Upper lobe of left lung (tissue), 6 donors: ENCODE measurements around the gene RIN3. TPM values are rescaled to one million over a fixed set of nuclear protein-coding genes. Genes with fewer than 3 reads are reported as not detected.

ENCODE experiments used
- ATAC-seq, 2 donors: fragments of 200-7000 bp; cut with Tn5 transposase; one replicate each; pipeline ENCODE4 v1.9.1; 2022; ENCODE audit warnings: mild to moderate bottlenecking in 2 of 2, moderate library complexity in 2 of 2; ENCODE audit not compliant: low FRiP score in 2 of 2
- DNase-seq, 2 donors: peaks; one replicate each; pipeline ENCODE4 v3.0.0-alpha.2; 2019 to 2020
- H3K27ac ChIP-seq, 4 donors: fragments of 200-600 bp; sonication (generic); one replicate each; pipeline ENCODE4 v1.5.1; 2016 to 2019
- H3K27me3 ChIP-seq, 4 donors: fragments of 200-600 bp; sonication (generic); one replicate each; pipeline ENCODE4 v1.5.1; 2017 to 2019
- H3K36me3 ChIP-seq, 4 donors: fragments of 200-600 bp; sonication (generic); one replicate each; pipeline ENCODE4 v1.5.1; 2016 to 2019
- H3K4me1 ChIP-seq, 4 donors: fragments of 200-600 bp; sonication (generic); one replicate each; pipeline ENCODE4 v1.5.1; 2018 to 2019
- H3K4me3 ChIP-seq, 4 donors: fragments of 200-600 bp; sonication (generic); one replicate each; pipeline ENCODE4 v1.5.1; 2017 to 2019; ENCODE audit warnings: mild to moderate bottlenecking in 2 of 4, moderate library complexity in 1 of 4
- H3K9me3 ChIP-seq, 4 donors: fragments of 200-600 bp; sonication (generic); one replicate each; pipeline ENCODE4 v1.5.1; 2018 to 2019
- EP300 ChIP-seq, 4 donors: sonication (generic); formaldehyde crosslinking; IDR thresholded peaks; one replicate each; pipeline ENCODE4 v1.5.1; 2017; ENCODE audit warnings: antibody characterized with exemption in 4 of 4, control low read depth in 2 of 4
- POLR2A ChIP-seq, 4 donors: fragments of 450-650 bp; IDR thresholded peaks; one replicate each; pipeline ENCODE4 v1.5.1; 2016 to 2017; ENCODE audit warnings: antibody characterized with exemption in 4 of 4, mild to moderate bottlenecking in 2 of 4
- POLR2AphosphoS5 ChIP-seq, 2 donors: sonication (generic); formaldehyde crosslinking; IDR thresholded peaks; one replicate each; pipeline ENCODE4 v1.5.1; 2017; ENCODE audit warnings: antibody characterized with exemption in 2 of 2
- WGBS, 2 donors: methylation state at CpG; one replicate each; pipeline ENCODE4 v1.1.5; 2017 to 2018; 5-methylcytosine and 5-hydroxymethylcytosine counted together
- total RNA-seq, 6 donors: library from RNA; depleted of rRNA in 4 of 6; stranded (reverse); fragments of >200 nt in 4 of 6; gene quantifications; one replicate each; pipeline versions ENCODE4 v1.1.0 to v1.2.1, GENCODE V29; 2016 to 2021
- TF ChIP-seq, protein P1 (sequence below), 6 experiments: fragments of 450-650 bp in 4 of 6; fragments of 200-600 bp in 2 of 6; sonication (generic) in 2 of 6; IDR thresholded peaks; one replicate each; pipeline ENCODE4 v1.5.1; 2016 to 2019; ENCODE audit warnings: antibody characterized with exemption in 6 of 6
- donor health status: DM: no; HTN: no; CAD: no; lungs with moderate emphysema.
- donor health status: DM: no; HTN: yes; CAD: no; lungs with severe emphysema.

Gene RIN3
- total RNA-seq, 6 donors from 2014 or later, result 19.0 to 88.0 (median 59.7) TPM

DNA sequence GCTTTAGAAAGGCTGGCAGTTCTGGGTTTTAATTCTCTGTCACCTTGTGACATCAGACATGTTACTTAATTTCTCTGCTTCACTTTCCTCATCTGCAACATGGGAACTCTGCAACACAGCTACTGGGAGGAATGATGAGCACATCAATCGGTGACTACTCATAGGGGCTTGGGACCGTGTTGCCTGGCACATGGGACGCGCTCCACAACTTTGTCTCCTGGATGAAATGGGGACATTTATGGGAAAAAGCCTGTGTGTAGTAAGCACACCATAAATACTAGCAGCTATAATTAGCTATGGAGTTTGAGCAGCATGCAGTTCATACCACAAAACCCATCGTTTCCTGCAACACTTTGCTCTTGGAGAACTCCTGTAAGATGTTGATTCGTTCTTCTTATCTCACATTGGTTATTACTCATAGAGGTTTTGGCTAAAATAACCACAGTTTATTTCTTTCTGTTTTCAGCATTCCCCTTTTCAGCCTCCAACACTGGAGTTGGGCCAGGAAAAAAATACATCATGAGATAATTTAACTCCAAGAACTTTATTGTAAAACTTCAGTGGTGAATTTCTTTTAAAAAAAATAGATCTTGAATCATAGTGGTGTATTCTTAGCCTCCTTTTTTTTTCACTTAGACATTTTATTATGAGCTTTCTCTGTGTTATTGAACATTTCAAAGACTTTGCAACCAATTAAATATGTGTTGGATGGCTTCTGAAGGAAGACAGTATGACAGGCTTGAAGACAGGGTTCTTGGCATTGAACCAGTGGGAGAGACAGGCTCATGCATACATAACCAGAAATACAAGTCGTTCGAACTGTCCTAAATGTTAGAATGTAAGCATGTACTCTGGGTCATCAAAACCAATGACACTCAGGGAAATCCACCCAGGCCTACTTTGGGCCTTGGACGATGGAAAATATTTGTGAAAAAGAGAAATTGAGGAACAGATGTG is 72.7 kb downstream of the RIN3 start:
- no peak overlapping the region for H3K4me3 ChIP-seq
- H3K27ac ChIP-seq, result peak overlapping the region in 3 of 4 donors; percentile 61 to 76 (median 67)
- H3K9me3 ChIP-seq, result no peaks in the 10 kb centered on the region
- WGBS, 2 donors, result 47 to 60% methylated on average over 9 of the region's 9 CpGs
- DNase-seq (no peak), ATAC-seq (peak in 1 of 2 donors; percentile 76)
- H3K27me3 ChIP-seq, result no peaks in the 10 kb centered on the region
- peaks cover 0 to 5% (median 2%) of the 10 kb centered on the region in 4 donors for H3K36me3 ChIP-seq
- peak in 1 of 4 donors; percentile 26 for TF ChIP-seq EP300 (IDR thresholded peaks at IDR 0.05)
- TF ChIP-seq POLR2A (IDR thresholded peaks at IDR 0.05), result no peak
- TF ChIP-seq, protein P1, sequence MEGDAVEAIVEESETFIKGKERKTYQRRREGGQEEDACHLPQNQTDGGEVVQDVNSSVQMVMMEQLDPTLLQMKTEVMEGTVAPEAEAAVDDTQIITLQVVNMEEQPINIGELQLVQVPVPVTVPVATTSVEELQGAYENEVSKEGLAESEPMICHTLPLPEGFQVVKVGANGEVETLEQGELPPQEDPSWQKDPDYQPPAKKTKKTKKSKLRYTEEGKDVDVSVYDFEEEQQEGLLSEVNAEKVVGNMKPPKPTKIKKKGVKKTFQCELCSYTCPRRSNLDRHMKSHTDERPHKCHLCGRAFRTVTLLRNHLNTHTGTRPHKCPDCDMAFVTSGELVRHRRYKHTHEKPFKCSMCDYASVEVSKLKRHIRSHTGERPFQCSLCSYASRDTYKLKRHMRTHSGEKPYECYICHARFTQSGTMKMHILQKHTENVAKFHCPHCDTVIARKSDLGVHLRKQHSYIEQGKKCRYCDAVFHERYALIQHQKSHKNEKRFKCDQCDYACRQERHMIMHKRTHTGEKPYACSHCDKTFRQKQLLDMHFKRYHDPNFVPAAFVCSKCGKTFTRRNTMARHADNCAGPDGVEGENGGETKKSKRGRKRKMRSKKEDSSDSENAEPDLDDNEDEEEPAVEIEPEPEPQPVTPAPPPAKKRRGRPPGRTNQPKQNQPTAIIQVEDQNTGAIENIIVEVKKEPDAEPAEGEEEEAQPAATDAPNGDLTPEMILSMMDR (IDR thresholded peaks at IDR 0.05), result no peak
- peak in 1 of 2 donors; percentile 61 for TF ChIP-seq POLR2AphosphoS5 (IDR thresholded peaks at IDR 0.05)
- peaks cover 22 to 40% (median 24%) of the 10 kb centered on the region in 4 donors for H3K4me1 ChIP-seq

DNA sequence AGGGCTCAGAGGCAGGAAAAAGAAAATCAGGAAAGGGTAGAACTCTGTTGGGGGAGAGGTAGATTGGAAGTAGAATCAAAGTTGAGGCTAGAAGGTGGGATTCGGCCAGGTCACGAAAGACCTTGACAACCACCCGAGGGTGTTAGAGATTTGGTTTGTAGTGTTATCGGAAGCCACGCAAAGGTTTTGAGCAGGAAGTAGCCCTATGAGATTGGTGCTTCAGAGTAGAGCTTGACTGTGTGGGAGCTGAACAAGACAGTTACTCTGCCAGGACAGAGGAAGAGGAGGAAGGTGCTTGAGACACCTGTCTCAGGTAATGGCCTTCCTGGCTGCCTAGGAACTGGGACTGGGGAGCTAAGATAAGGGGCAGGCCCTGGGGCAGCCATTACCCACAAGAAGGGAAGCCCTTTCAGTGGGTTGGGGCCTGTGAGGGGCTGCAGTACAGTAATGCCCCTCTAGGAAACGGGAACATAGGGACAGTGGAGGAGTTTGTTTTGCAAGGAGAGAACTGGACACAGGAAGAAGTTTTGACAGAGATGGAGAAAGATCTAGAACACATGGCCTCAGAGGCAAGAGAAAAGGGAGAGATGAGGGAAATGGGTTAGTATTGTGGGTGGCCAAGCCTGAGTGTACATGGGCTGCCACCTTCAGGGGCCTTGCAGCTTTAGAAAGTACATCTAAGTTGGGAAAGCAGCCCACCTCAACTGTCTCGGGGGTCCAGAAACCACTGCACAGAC is 73.5 kb downstream of the RIN3 start:
- ATAC-seq, result no peak
- Histone ChIP-seq H3K27me3 (no peaks in the 10 kb centered on the region), H3K36me3 (peaks cover 0 to 5% (median 2%) of the 10 kb centered on the region in 4 donors), H3K4me1 (peaks cover 22 to 40% (median 24%) of the 10 kb centered on the region in 4 donors), H3K9me3 (no peaks in the 10 kb centered on the region), H3K4me3 (no peak overlapping the region), H3K27ac (peak overlapping the region in 3 of 4 donors; percentile 61 to 76 (median 67))
- TF ChIP-seq, protein P1 (IDR thresholded peaks at IDR 0.05), result no peak
- TF ChIP-seq POLR2A (IDR thresholded peaks at IDR 0.05) (no peak), EP300 (IDR thresholded peaks at IDR 0.05) (no peak), POLR2AphosphoS5 (IDR thresholded peaks at IDR 0.05) (no peak)
- WGBS, 2 donors, result 66 to 74% methylated on average over 7 of the region's 7 CpGs
- no peak for DNase-seq

DNA sequence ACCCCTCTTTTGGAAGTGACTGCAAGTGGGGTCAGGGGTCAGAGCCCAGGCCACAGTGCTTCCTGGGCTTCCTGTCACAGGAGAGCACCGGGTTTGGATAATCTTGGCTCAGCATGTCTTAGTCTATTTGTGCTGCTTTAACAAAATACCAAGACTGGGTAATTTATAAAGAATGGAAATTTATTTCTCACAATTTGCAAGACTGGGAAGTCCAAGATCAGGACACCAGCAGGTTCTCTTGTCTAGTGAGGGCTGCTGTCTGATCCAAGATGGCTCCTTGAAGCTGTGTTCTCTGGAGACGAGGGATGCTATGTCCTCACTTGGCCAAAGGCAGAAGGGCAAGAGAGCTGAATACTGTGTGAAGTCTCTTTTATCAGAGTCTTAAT is 74.1 kb downstream of the RIN3 start:
- H3K27me3 ChIP-seq, result no peaks in the 10 kb centered on the region
- ATAC-seq (no peak), DNase-seq (no peak)
- no peaks in the 10 kb centered on the region for H3K9me3 ChIP-seq
- H3K4me3 ChIP-seq, result no peak overlapping the region
- H3K27ac ChIP-seq, result peak overlapping the region in 3 of 4 donors; percentile 61 to 76 (median 67)
- 71 to 79% methylated on average over 2 of the region's 2 CpGs for WGBS, 2 donors
- peaks cover 22 to 40% (median 24%) of the 10 kb centered on the region in 4 donors for H3K4me1 ChIP-seq
- H3K36me3 ChIP-seq, result peaks cover 0 to 5% (median under 1%) of the 10 kb centered on the region in 4 donors
- TF ChIP-seq, protein P1 (IDR thresholded peaks at IDR 0.05), result no peak
- no peak for TF ChIP-seq EP300 (IDR thresholded peaks at IDR 0.05)
- no peak for TF ChIP-seq POLR2A (IDR thresholded peaks at IDR 0.05)
- TF ChIP-seq POLR2AphosphoS5 (IDR thresholded peaks at IDR 0.05), result no peak

DNA sequence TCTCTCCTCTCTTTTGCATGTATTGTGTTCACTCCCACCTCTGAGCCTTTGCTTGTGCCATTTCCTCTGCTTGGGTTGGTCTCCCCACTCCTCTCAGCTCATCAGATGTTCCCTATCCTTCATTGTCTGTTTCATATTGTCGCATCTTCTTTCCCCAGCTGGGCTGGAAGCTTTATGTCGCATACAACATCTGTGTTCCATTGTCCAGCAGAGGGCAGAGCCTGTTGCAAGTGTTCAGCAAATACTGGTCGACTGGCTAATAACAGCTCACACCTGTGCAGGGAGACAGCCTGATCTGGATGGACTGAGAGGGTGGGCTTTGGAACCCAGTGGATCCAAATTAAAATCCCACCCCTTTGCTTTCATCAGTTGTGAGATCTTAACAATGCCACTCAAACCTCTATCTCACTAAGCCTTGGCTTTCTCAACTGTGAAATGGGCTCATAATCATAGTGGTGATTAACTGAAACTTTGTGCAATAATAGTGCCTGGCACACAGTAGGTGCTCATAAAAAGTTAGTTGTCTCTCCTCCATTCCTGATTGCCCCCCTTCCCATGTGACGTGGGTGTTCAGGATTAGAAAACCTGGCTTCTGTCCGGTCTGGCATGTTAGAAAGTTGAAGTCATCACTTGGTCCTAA is 75.8 kb downstream of the RIN3 start:
- H3K27me3 ChIP-seq, result no peaks in the 10 kb centered on the region
- peaks cover 0 to under 1% (median 0%) of the 10 kb centered on the region in 4 donors for H3K36me3 ChIP-seq
- no peaks in the 10 kb centered on the region for H3K9me3 ChIP-seq
- DNase-seq (no peak), ATAC-seq (no peak)
- H3K4me1 ChIP-seq, result peaks cover 22 to 34% (median 23%) of the 10 kb centered on the region in 4 donors
- no peak overlapping the region for H3K27ac ChIP-seq
- H3K4me3 ChIP-seq, result no peak overlapping the region
- TF ChIP-seq POLR2A (IDR thresholded peaks at IDR 0.05), result no peak
- TF ChIP-seq, protein P1 (IDR thresholded peaks at IDR 0.05), result peak in 2 of 6 experiments; percentile 18 to 27
- 84 to 90% methylated on average over 5 of the region's 5 CpGs for WGBS, 2 donors
